ENCODE measurements around the gene DHH. TPM values are rescaled to one million over a fixed set of nuclear protein-coding genes. Genes with fewer than 3 reads are reported as not detected.

DHH gene
- total and polyA plus RNA-seq, 9 of the 15 experiments (the other 6 are each of a cell fraction or from before 2014, with no cell fraction given) = 0.07 to 2.6 (median 0.54) TPM

DNA sequence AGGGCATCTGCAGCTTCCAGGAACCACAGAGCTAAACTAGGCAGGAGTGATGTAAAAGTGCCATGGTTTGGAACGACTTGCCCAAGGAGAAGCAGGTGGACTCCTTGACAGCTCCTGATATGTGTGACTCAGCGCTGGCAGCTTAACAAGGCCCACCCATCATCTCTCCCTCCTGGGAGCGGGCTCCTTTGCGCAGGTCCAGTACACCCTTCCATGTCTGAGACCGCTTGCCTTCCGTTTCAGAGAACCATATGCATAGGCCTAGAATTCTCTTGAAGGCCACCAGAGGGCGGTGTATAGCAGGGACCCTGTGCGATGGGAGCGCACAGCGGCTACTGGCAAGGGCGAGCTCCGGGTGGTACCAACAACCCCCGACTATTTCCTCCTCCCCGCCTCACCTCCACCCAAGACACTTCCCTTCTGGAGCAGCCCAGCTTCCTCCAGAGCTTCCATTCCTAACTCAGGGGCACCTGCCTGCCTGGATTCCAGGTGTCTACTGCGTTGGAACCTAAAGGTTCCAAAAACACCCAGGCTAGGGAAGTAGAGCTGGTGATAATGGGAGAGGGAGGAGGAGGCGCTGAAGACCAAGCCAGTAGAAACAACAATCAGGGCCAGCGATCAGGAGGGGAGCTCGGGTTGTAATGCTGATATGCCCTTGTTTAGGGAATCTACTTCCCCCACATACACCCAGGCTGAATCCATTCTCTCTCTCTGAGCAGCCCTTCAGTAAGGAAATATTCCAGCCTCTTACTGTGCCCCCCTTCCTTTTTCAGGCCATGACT is 6.3 kb downstream of the DHH start (continued):
- TF ChIP-seq, protein P1, sequence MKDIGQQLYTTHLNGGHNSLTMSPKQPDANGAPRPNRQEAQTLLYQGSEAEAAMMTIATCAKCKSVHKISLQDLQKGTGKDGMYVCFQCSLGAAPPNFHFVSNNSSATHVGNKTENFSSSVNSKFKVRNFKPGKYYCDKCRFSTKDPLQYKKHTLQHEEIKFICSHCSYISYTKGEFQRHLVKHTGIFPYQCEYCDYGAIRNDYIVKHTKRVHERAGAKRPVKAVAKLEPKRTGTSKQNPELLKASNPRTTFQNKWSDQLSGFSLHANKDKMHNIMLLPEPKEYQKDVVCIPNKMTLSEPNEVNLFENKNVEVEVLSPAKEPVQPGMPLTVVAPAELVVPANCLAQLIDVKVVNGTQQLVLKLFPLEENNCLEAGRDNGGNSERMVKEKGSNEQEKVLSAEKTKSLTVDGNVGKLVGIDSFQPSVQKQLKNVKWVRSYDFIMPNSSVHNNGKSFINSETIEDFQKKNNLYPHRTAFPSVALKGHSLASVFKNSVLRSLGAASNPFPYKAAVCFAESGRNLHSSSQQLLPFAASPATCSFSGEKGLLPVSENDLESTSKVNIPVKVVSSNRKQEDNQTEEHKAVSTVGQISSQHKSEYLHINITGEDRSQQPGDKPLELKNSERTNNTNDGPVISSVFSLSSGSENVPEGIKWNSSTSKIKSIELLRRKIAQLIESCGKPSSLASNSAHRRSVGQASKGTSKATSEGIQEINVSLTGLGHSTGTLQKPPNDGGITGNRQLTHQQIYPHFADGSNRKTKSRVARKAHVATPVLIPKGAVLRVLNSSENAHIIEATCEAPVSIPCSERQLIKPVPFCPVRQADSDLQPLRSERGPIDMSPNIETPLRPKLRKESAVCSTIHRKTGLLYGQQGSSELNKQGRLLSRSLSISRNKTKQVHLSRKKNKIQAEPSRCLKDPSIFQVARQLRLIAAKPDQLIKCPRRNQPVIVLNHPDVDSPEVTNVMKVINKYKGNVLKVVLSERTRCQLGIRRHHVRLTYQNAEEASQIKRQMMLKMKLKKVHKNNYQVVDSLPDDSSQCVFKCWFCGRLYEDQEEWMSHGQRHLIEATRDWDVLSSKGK (CRISPR knock-in tag; IDR thresholded peaks at IDR 0.05) = no peak
- no peak for TF ChIP-seq MAFG (tag; conservative IDR thresholded peaks at IDR 0.05)
- TF ChIP-seq, protein P2, sequence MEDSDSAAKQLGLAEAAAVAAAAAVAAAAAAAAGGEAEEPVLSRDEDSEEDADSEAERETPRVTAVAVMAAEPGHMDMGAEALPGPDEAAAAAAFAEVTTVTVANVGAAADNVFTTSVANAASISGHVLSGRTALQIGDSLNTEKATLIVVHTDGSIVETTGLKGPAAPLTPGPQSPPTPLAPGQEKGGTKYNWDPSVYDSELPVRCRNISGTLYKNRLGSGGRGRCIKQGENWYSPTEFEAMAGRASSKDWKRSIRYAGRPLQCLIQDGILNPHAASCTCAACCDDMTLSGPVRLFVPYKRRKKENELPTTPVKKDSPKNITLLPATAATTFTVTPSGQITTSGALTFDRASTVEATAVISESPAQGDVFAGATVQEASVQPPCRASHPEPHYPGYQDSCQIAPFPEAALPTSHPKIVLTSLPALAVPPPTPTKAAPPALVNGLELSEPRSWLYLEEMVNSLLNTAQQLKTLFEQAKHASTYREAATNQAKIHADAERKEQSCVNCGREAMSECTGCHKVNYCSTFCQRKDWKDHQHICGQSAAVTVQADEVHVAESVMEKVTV (CRISPR knock-in tag; IDR thresholded peaks at IDR 0.05) = peak; percentile 71
- no peak for TF ChIP-seq ZNF324 (CRISPR knock-in tag; IDR thresholded peaks at IDR 0.05)
- no peak for TF ChIP-seq CHCHD3 (CRISPR knock-in tag; IDR thresholded peaks at IDR 0.05)
- peak; percentile 86 for TF ChIP-seq LCOR (CRISPR knock-in tag; IDR thresholded peaks at IDR 0.05)
- TF ChIP-seq ZNF12 (CRISPR knock-in tag; IDR thresholded peaks at IDR 0.05) = no peak
- TF ChIP-seq SIX5 (IDR thresholded peaks at IDR 0.05; ENCODE audit: borderline replicate concordance in 1 of 2, insufficient read depth in 1 of 2, low read depth in 1 of 2, low read length in 2 of 2) = no peak
- no peak for TF ChIP-seq ILF3 (IDR thresholded peaks at IDR 0.05; ENCODE audit: borderline replicate concordance)
- no peak for TF ChIP-seq HNRNPL (IDR thresholded peaks at IDR 0.05; ENCODE audit: low read depth, low read length)
- TF ChIP-seq KLF10 (CRISPR knock-in tag; IDR thresholded peaks at IDR 0.05) = no peak
- TF ChIP-seq ZNF140 (CRISPR knock-in tag; IDR thresholded peaks at IDR 0.05) = no peak
- TF ChIP-seq RUNX1 (IDR thresholded peaks at IDR 0.05; ENCODE audit: low read depth) = no peak
- TF ChIP-seq HDAC6 (IDR thresholded peaks at IDR 0.05; ENCODE audit: low read depth, low read length) = no peak
- TF ChIP-seq ZNF431 (CRISPR knock-in tag; IDR thresholded peaks at IDR 0.05) = no peak
- no peak for TF ChIP-seq ZNF668 (CRISPR knock-in tag; IDR thresholded peaks at IDR 0.05)
- TF ChIP-seq, protein P3, sequence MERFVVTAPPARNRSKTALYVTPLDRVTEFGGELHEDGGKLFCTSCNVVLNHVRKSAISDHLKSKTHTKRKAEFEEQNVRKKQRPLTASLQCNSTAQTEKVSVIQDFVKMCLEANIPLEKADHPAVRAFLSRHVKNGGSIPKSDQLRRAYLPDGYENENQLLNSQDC (CRISPR knock-in tag; IDR thresholded peaks at IDR 0.05) = no peak
